HepG2 (cell line): Measurements from ENCODE around the gene ANTKMT. TPM values are rescaled to one million over a fixed set of nuclear protein-coding genes. Genes with fewer than 3 reads are reported as not detected.
A peak's percentile ranks its signal among the peaks of the same experiment; 100 is the strongest.

Experiments used
- AHDC1 ChIP-seq: sonication (generic); formaldehyde crosslinking; IDR thresholded peaks from 2 replicates; pipeline ENCODE4 v1.5.1; 2020; ENCODE audit warnings: mild to moderate bottlenecking, missing genetic modification reagents, borderline replicate concordance
- ARID4A ChIP-seq: sonication (generic); formaldehyde crosslinking; IDR thresholded peaks from 2 replicates; pipeline ENCODE4 v1.5.0; 2020; ENCODE audit warnings: mild to moderate bottlenecking, missing genetic modification reagents, borderline replicate concordance
- ARNTL ChIP-seq: sonication (generic); formaldehyde crosslinking; IDR thresholded peaks from 2 replicates; pipeline ENCODE4 v1.4.0; 2020; ENCODE audit warnings: mild to moderate bottlenecking, missing genetic modification reagents
- BRD4 ChIP-seq: sonication (generic); formaldehyde crosslinking; IDR thresholded peaks from 2 replicates; pipeline ENCODE4 v1.4.0; 2020; ENCODE audit warnings: missing genetic modification reagents
- GATAD1 ChIP-seq: IDR thresholded peaks from 2 replicates; pipeline ENCODE4 v1.6.1; 2016; ENCODE audit warnings: missing genetic modification reagents, missing compliant biosample characterization
- GZF1 ChIP-seq: sonication (generic); formaldehyde crosslinking; IDR thresholded peaks from 2 replicates; pipeline ENCODE4 v1.5.1; 2020; ENCODE audit warnings: mild to moderate bottlenecking, missing genetic modification reagents
- HDAC2 ChIP-seq: sonication (generic); formaldehyde crosslinking; IDR thresholded peaks from 2 replicates; pipeline ENCODE4 v1.4.0; 2020; ENCODE audit warnings: missing genetic modification reagents
- HNF4A ChIP-seq: sonication (generic); formaldehyde crosslinking; IDR thresholded peaks from 2 replicates; pipeline ENCODE4 v1.4.0; 2020; ENCODE audit warnings: missing genetic modification reagents
- MAX ChIP-seq: IDR thresholded peaks from 2 replicates; pipeline ENCODE4 v1.6.1; 2012; ENCODE audit warnings: inconsistent platforms
- NAIF1 ChIP-seq: sonication (generic); formaldehyde crosslinking; IDR thresholded peaks from 2 replicates; pipeline ENCODE4 v1.5.0; 2020; ENCODE audit warnings: mild to moderate bottlenecking, missing genetic modification reagents, borderline replicate concordance
- POLR2A ChIP-seq, 2 experiments: IDR thresholded peaks; 2 replicates each; pipeline ENCODE4 v1.6.1; 2011; ENCODE audit warnings: low read depth in 2 of 2, low read length in 2 of 2, mild to moderate bottlenecking in 1 of 2, moderate library complexity in 1 of 2; ENCODE audit not compliant: insufficient read depth in 1 of 2
- RARA ChIP-seq: IDR thresholded peaks from 2 replicates; pipeline ENCODE4 v1.6.1; 2016; ENCODE audit warnings: missing genetic modification reagents, missing compliant biosample characterization
- SALL1 ChIP-seq: sonication (generic); formaldehyde crosslinking; IDR thresholded peaks from 2 replicates; pipeline ENCODE4 v1.8.0; 2022; ENCODE audit warnings: mild to moderate bottlenecking, missing genetic modification reagents
- SAP130 ChIP-seq: IDR thresholded peaks from 2 replicates; pipeline ENCODE4 v1.6.1; 2016; ENCODE audit warnings: low read depth
- ZNF616 ChIP-seq: sonication (generic); formaldehyde crosslinking; IDR thresholded peaks from 2 replicates; pipeline ENCODE4 v1.5.0; 2020; ENCODE audit warnings: low read depth, mild to moderate bottlenecking, missing genetic modification reagents
- ZNF784 ChIP-seq: sonication (generic); formaldehyde crosslinking; IDR thresholded peaks from 2 replicates; pipeline ENCODE4 v1.5.1; 2020; ENCODE audit warnings: missing genetic modification reagents, mild to moderate bottlenecking, borderline replicate concordance
- polyA plus RNA-seq, 8 experiments: library from polyadenylated mRNA; depleted of rRNA in 3 of 8; stranded (reverse) in 7 of 8; unstranded in 1 of 8; fragments of >200 nt; fragmentation: Illumina TruSeq in 4 of 8; extraction: Trizol in 4 of 8; gene quantifications; 2 replicates each; pipeline versions ENCODE4 v1.2.1 to v1.2.3, GENCODE V29; 2011 to 2016; ENCODE audit warnings: low read depth in 4 of 8, missing spikeins in 1 of 8, mixed read lengths in 1 of 8; ENCODE audit not compliant: insufficient read depth in 1 of 8
- total RNA-seq, 5 experiments: library from RNA; depleted of rRNA; stranded (reverse); fragments of >200 nt; fragmentation: Illumina TruSeq; extraction: Trizol; gene quantifications; 2 replicates each; pipeline ENCODE4 v1.2.3, GENCODE V29; 2016; ENCODE audit warnings: low read depth in 1 of 5

The ANTKMT gene
- total and polyA plus RNA-seq, 2 of the 13 experiments (the other 11 are each of a cell fraction or from before 2014, with no cell fraction given), result 7.5 to 47.8 TPM

- TF ChIP-seq AHDC1 (CRISPR knock-in tag) (peak; percentile 48; the same call in 1 of the 2 replicates), POLR2A (IDR thresholded peaks at IDR 0.05; ENCODE audit: insufficient read depth in 1 of 2, low read depth in 2 of 2, low read length in 2 of 2) (peak in 1 of 2 experiments; percentile 80; a peak in 2 of 4 replicates), GATAD1 (CRISPR knock-in tag) (peak; percentile 53; the same call in 1 of the 2 replicates), BRD4 (CRISPR knock-in tag) (0 out of 2 replicates have a peak, but pooled peaks have one; percentile 63), RARA (CRISPR knock-in tag) (peak; percentile 46), SAP130 (CRISPR knock-in tag) (peak; percentile 78), SALL1 (CRISPR knock-in tag) (peak; percentile 20; the same call in 1 of the 2 replicates), ZNF616 (CRISPR knock-in tag) (0 out of 2 replicates have a peak, but pooled peaks have one; percentile 34), MAX (peak; percentile 52; the same call in 1 of the 2 replicates), ARID4A (CRISPR knock-in tag) (peak; percentile 43; the same call in 1 of the 2 replicates), NAIF1 (no peak), ARNTL (CRISPR knock-in tag) (peak; percentile 81), GZF1 (CRISPR knock-in tag) (0 out of 2 replicates have a peak, but pooled peaks have one; percentile 11), HNF4A (CRISPR knock-in tag) (peak; percentile 66), ZNF784 (0 out of 2 replicates have a peak, but pooled peaks have one; percentile 43), HDAC2 (CRISPR knock-in tag) (0 out of 2 replicates have a peak, but pooled peaks have one; percentile 29)
Observed at GRCh38 chr16:739560-740458, 18.9 kb downstream of the ANTKMT start (continued).
